OCI-LY1 (cell line): Measurements from ENCODE around the gene TPCN2.

Source experiments
- H2AFZ ChIP-seq: fragments of 200-600 bp; sonication (generic), shearing (Covaris generic); 2 replicates; pipeline ENCODE4 v1.6.0; 2014; ENCODE audit warnings: antibody characterized with exemption, mild to moderate bottlenecking, low read length
- H3F3A ChIP-seq: fragments of 200-600 bp; sonication (generic), shearing (Covaris generic); 2 replicates; pipeline ENCODE4 v1.6.0; 2014; ENCODE audit warnings: mild to moderate bottlenecking, antibody characterized with exemption, low read length, moderate library complexity; ENCODE audit not compliant: insufficient read depth
- H3K27ac ChIP-seq: fragments of 200-600 bp; sonication (generic); 2 replicates; pipeline ENCODE4 v1.5.1; 2014; ENCODE audit warnings: low read length, mixed run types, mild to moderate bottlenecking, low read depth; ENCODE audit not compliant: poor library complexity, severe bottlenecking
- H3K27me3 ChIP-seq: fragments of 200-600 bp; sonication (generic); 2 replicates; pipeline ENCODE4 v1.6.0; 2014; ENCODE audit warnings: antibody characterized with exemption, mild to moderate bottlenecking, low read length, moderate library complexity; ENCODE audit not compliant: insufficient read depth
- H3K36me3 ChIP-seq: fragments of 200-600 bp; sonication (generic); 2 replicates; pipeline ENCODE4 v1.6.1; 2014; ENCODE audit warnings: mild to moderate bottlenecking, antibody characterized with exemption, low read length, moderate library complexity, mixed read lengths; ENCODE audit not compliant: insufficient read depth
- H3K4me1 ChIP-seq: fragments of 200-600 bp; sonication (generic); 2 replicates; pipeline ENCODE4 v1.5.1; 2014; ENCODE audit warnings: mild to moderate bottlenecking, low read length, moderate library complexity; ENCODE audit not compliant: insufficient read depth, severe bottlenecking
- H3K4me2 ChIP-seq: fragments of 200-600 bp; sonication (generic), shearing (Covaris generic); 2 replicates; pipeline ENCODE4 v1.6.1; 2014; ENCODE audit warnings: low read length
- H3K4me3 ChIP-seq: fragments of 200-600 bp; sonication (generic); 2 replicates; pipeline ENCODE4 v1.5.1; 2014; ENCODE audit warnings: low read length, low read depth, mild to moderate bottlenecking, mixed read lengths; ENCODE audit not compliant: poor library complexity, severe bottlenecking
- H3K79me2 ChIP-seq: fragments of 200-600 bp; shearing (Covaris generic); 2 replicates; pipeline ENCODE4 v1.6.1; 2016; ENCODE audit warnings: mixed run types, low read length, mixed read lengths; ENCODE audit not compliant: insufficient read depth
- H3K9ac ChIP-seq: fragments of 200-600 bp; sonication (generic), shearing (Covaris generic); 2 replicates; pipeline ENCODE4 v1.6.1; 2014; ENCODE audit warnings: mild to moderate bottlenecking, low read length, mixed read lengths
- H3K9me2 ChIP-seq: fragments of 200-600 bp; sonication (generic), shearing (Covaris generic); 2 replicates; pipeline ENCODE4 v1.6.1; 2014; ENCODE audit warnings: low read depth, mild to moderate bottlenecking, low read length, mixed read lengths
- H3K9me3 ChIP-seq: fragments of 200-600 bp; shearing (Covaris generic); 2 replicates; pipeline ENCODE4 v1.6.1; 2014; ENCODE audit warnings: low read length, mixed read lengths
- H4K20me1 ChIP-seq: fragments of 200-600 bp; sonication (generic), shearing (Covaris generic); 2 replicates; pipeline ENCODE4 v1.6.0; 2016; ENCODE audit warnings: mild to moderate bottlenecking, low read length; ENCODE audit not compliant: insufficient read depth
- CTCF ChIP-seq: fragments of 200-600 bp; sonication (generic), shearing (Covaris generic); IDR thresholded peaks from 2 replicates; pipeline ENCODE4 v1.5.1; 2017; ENCODE audit warnings: mild to moderate bottlenecking, antibody characterized with exemption, low read length, moderate library complexity, mixed read lengths
- EZH2 ChIP-seq: fragments of 200-600 bp; sonication (generic), shearing (Covaris generic); IDR thresholded peaks from 2 replicates; pipeline ENCODE4 v1.8.0; 2017; ENCODE audit warnings: borderline replicate concordance, mixed run types, mild to moderate bottlenecking, antibody characterized with exemption, low read length, moderate library complexity, mixed read lengths

Gene TPCN2

GRCh38 chr11:69024509-69024908 lies 24.2 kb upstream of the TPCN2 start:
- no peaks in the 10 kb centered on the region for H3K79me2 ChIP-seq
- H3F3A ChIP-seq: no peaks in the 10 kb centered on the region
- TF ChIP-seq EZH2: no peak
- TF ChIP-seq CTCF: no peak
- H3K27me3 ChIP-seq: peaks cover 13% of the 10 kb centered on the region; the same call in 1 of the 2 replicates
- no peaks in the 10 kb centered on the region for H3K9me3 ChIP-seq
- H3K9me2 ChIP-seq: no peaks in the 10 kb centered on the region
- no peaks in the 10 kb centered on the region for H3K36me3 ChIP-seq
- H4K20me1 ChIP-seq: no peaks in the 10 kb centered on the region
- H3K9ac ChIP-seq: no peak overlapping the region
- H3K4me1 ChIP-seq: no peaks in the 10 kb centered on the region
- H3K4me2 ChIP-seq: no peak overlapping the region
- no peak overlapping the region for H3K27ac ChIP-seq
- H2AFZ ChIP-seq: no peak overlapping the region
- no peak overlapping the region for H3K4me3 ChIP-seq

- no peaks in the 10 kb centered on the region for H4K20me1 ChIP-seq
- no peak overlapping the region for H3K4me3 ChIP-seq
- no peaks in the 10 kb centered on the region for H3K4me1 ChIP-seq
Observed at GRCh38 chr11:69027704-69028372, 20.9 kb upstream of the TPCN2 start.

GRCh38 chr11:69030301-69030700 lies 18.4 kb upstream of the TPCN2 start:
- no peaks in the 10 kb centered on the region for H4K20me1 ChIP-seq
- no peaks in the 10 kb centered on the region; the same call in 1 of the 2 replicates for H3K27me3 ChIP-seq
- H3K36me3 ChIP-seq: no peaks in the 10 kb centered on the region
- no peak overlapping the region for H3K27ac ChIP-seq
- TF ChIP-seq EZH2 (no peak), CTCF (no peak)
- no peaks in the 10 kb centered on the region for H3K79me2 ChIP-seq
- no peaks in the 10 kb centered on the region for H3K4me1 ChIP-seq
- no peaks in the 10 kb centered on the region for H3K9me3 ChIP-seq
- H3K4me3 ChIP-seq: no peak overlapping the region
- H3K9ac ChIP-seq: no peak overlapping the region
- H2AFZ ChIP-seq: no peak overlapping the region
- H3K9me2 ChIP-seq: no peaks in the 10 kb centered on the region
- no peak overlapping the region for H3K4me2 ChIP-seq
- H3F3A ChIP-seq: no peaks in the 10 kb centered on the region

More at GRCh38 chr11:69027704-69028372, 20.9 kb upstream of the TPCN2 start:
- peaks cover 3% of the 10 kb centered on the region; the same call in 1 of the 2 replicates for H3K27me3 ChIP-seq
- H3F3A ChIP-seq: no peaks in the 10 kb centered on the region
- H3K79me2 ChIP-seq: no peaks in the 10 kb centered on the region
- TF ChIP-seq CTCF: no peak
- TF ChIP-seq EZH2: no peak
- H3K9ac ChIP-seq: no peak overlapping the region
- no peaks in the 10 kb centered on the region for H3K9me2 ChIP-seq
- no peaks in the 10 kb centered on the region for H3K36me3 ChIP-seq
- H3K9me3 ChIP-seq: no peaks in the 10 kb centered on the region
- H3K27ac ChIP-seq: no peak overlapping the region
- H2AFZ ChIP-seq: no peak overlapping the region
- H3K4me2 ChIP-seq: no peak overlapping the region
